GM19324 (cell line): ENCODE measurements around the gene CLIP3.
"Not testable (repeated sequence)": the region's sequence is repeated elsewhere in the genome, so short reads cannot be mapped to it uniquely, and the experiment has no call there.

ENCODE experiments used
- ATAC-seq: cut with Tn5 transposase; IDR thresholded peaks from one replicate; pipeline ENCODE4 v1.9.1; 2021; ENCODE audit warnings: mild to moderate bottlenecking, moderate library complexity; ENCODE audit not compliant: unreplicated experiment, low FRiP score

The CLIP3 gene

GRCh38 chr19:36049080-36049698 is 16.5 kb upstream of the CLIP3 start:
- no peak for ATAC-seq

- ATAC-seq: no peak
Measured at GRCh38 chr19:36047835-36048234, 15.2 kb upstream of the CLIP3 start.

- no peak for ATAC-seq
Measured at GRCh38 chr19:36046443-36047050, 13.9 kb upstream of the CLIP3 start.

GRCh38 chr19:36043952-36044351 is 11.3 kb upstream of the CLIP3 start:
- no peak for ATAC-seq

GRCh38 chr19:36041831-36042230 is 9.2 kb upstream of the CLIP3 start:
- ATAC-seq: no peak

GRCh38 chr19:36041092-36041491 is 8.4 kb upstream of the CLIP3 start:
- not testable (repeated sequence) for ATAC-seq

- ATAC-seq: no peak
Measured at GRCh38 chr19:36040495-36040894, 7.8 kb upstream of the CLIP3 start.

- ATAC-seq: no peak
Measured at GRCh38 chr19:36031308-36031707, 1.4 kb downstream of the CLIP3 start.

DNA sequence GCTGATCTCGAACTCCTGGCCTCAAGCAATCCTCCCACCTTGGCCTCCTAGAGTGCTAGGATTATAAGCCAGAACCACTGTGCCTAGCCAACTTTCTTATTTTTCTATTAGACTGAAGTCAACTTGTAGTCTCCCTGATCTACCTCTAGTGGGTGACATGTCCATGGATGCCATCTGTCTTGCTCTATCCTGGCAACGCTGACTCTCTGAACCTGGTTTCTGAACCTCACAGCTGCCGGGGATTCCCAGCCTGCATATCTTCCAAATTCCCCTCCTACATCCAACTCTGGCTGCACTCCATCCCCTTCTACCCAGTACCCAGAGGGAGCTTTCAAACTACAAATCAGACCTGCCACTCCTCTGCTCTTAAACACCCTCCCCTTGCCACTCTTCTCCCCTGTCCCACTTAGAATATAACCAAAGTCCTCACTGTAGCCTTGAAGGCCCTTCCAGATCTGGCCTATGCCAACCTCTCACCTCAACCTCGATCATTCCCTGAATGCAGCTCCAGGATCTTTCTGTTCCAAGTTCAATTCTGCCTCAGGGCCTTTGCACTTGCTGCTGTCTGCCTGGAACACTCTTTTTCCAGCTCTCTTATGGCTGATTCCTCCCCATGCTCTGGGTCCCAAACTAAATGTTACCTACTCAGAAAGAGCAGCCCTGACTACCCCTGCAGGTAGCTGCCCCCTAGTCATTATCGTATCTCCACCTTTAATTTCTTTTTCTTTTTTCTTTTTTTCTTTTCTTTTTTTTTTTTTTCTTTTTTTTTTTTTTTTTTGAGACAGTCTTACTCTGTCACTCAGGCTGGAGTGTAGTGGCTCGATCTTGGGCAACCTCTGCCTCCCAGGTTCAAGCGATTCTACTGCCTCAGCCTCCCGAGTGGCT is 2.2 kb downstream of the CLIP3 start:
- no peak for ATAC-seq

- ATAC-seq: no peak
Measured at GRCh38 chr19:36028313-36029041, 4.2 kb downstream of the CLIP3 start.

- ATAC-seq: no peak
Measured at GRCh38 chr19:36027696-36028095, 5.0 kb downstream of the CLIP3 start.

GRCh38 chr19:36026091-36026876 is 6.4 kb downstream of the CLIP3 start:
- no peak for ATAC-seq

- ATAC-seq: no peak
Measured at GRCh38 chr19:36025541-36025940, 7.1 kb downstream of the CLIP3 start.

DNA sequence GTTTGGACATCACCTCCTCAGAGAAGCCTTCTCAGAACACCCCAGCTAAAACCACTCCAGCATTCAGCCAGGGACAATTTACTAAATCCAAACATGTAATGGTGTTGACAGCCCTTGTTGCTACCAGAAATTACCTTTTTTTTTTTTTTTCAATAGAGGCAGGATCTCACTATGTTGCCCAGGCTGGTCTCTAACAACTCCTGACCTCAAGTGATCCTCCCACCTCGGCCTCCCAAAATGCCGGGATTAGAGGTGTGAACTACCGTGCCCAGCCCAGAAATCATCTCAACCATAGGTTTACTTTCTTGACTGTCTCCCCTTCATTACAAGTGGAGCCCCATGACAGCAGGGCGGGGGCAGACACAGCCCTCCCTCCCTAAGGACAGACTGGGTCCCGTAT is 9.2 kb downstream of the CLIP3 start:
- ATAC-seq: no peak

DNA sequence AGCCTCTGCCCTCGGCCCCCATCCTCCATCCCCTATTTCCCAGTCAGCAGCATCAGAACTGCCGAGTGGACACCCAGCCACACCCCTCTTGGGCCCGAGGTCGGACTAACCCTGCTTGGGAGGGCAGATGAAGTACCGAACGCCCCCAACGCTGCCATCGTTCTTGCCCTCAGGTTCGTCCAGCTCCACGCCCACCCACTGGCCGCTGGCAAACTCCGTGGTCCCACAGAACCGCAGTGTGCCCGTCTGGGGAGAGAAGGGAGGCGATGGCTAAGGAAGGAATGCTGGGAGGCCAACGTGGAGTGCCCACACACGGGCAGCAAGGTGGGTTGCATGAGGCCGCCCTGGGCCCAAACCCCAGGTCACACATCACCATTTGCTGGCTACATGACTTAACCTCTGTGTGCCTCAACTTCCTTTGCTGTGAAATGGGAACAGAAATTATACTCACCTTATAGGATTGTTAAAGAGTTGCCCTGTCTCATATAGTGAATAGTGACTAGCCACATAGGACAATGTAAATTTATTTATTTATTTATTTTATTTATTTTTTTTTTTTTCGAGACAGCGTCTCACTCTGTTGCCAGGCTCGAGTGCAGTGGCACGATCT is 13.5 kb downstream of the CLIP3 start:
- no peak for ATAC-seq

- peak; percentile 98 for ATAC-seq
Measured at GRCh38 chr19:36014012-36014924, 18.4 kb downstream of the CLIP3 start, which contains the start of gene ALKBH6. ALKBH6 (minus strand) TSS chr19:36014213; CDS start chr19:36013397, 816 bp downstream.

GRCh38 chr19:36013280-36014011 is 19.2 kb downstream of the CLIP3 start:
- ATAC-seq: no peak

GRCh38 chr19:36010402-36010801 is 22.3 kb downstream of the CLIP3 start:
- no peak for ATAC-seq
